ENCODE data around the gene PLSCR1. TPM values are rescaled to one million over a fixed set of nuclear protein-coding genes. Genes with fewer than 3 reads are reported as not detected.

PLSCR1 gene
- total RNA-seq, 1 experiment from 2014 or later: 60.1 TPM

GRCh38 chr3:146544929-146545528, 622 bp upstream of the PLSCR1 start:
- H3K4me1 ChIP-seq (replicated peaks; ENCODE audit: insufficient read depth): peaks cover 26% of the 10 kb centered on the region
- peak overlapping the region; percentile 95 for H3K27ac ChIP-seq
- no peak for DNase-seq
- TF ChIP-seq EZH2 (IDR thresholded peaks at IDR 0.05; ENCODE audit: low read depth): no peak
- no peaks in the 10 kb centered on the region for H3K9me2 ChIP-seq (ENCODE audit: insufficient read depth)
- H3K36me3 ChIP-seq (ENCODE audit: low read depth): no peaks in the 10 kb centered on the region
- BruUV-seq (replicated peaks): TSS peak; percentile 92
- peaks cover 37% of the 10 kb centered on the region for H3K79me2 ChIP-seq (ENCODE audit: low read depth)
- H3K9me3 ChIP-seq (ENCODE audit: insufficient read depth, low read depth): no peaks in the 10 kb centered on the region
- H3K27me3 ChIP-seq (ENCODE audit: insufficient read depth, low read depth): no peaks in the 10 kb centered on the region
- peak overlapping the region; percentile 98 for H3K4me3 ChIP-seq
- H2AFZ ChIP-seq: peak overlapping the region; percentile 65
- ChIA-PET POLR2A (ENCODE audit: unreplicated experiment) (interaction anchor here (0.7 to 1.0 kb wide), 3 partner anchors 41 to 1427 kb away, joined by 3 to 6 read pairs (median 4); no protein-coding TSS in a partner anchor), CTCF (no interaction called here)
- H3K4me2 ChIP-seq: peak overlapping the region; percentile 77
- H3F3A ChIP-seq (ENCODE audit: insufficient read depth, low read depth): 0 out of 2 replicates have a peak, but pooled peaks cover 6% of the 10 kb centered on the region
- H4K20me1 ChIP-seq (ENCODE audit: insufficient read depth): no peaks in the 10 kb centered on the region; the same call in 1 of the 2 replicates
- intact Hi-C loops (cut with micrococcal nuclease; ENCODE audit: unreplicated experiment): loop anchor here (1.0 kb wide), 2 partner anchors 42 to 76 kb away; partner anchors contain the start of gene PLSCR2

- Histone ChIP-seq H3K4me3 (peak overlapping the region; percentile 98), H2AFZ (peak overlapping the region; percentile 65; the same call in 1 of the 2 replicates), H3K9me3 (ENCODE audit: insufficient read depth, low read depth) (no peaks in the 10 kb centered on the region), H3K27me3 (ENCODE audit: insufficient read depth, low read depth) (no peaks in the 10 kb centered on the region), H3K27ac (peak overlapping the region; percentile 95), H3F3A (ENCODE audit: insufficient read depth, low read depth) (0 out of 2 replicates have a peak, but pooled peaks cover 6% of the 10 kb centered on the region), H3K4me1 (replicated peaks; ENCODE audit: insufficient read depth) (peaks cover 26% of the 10 kb centered on the region), H3K36me3 (ENCODE audit: low read depth) (0 out of 2 replicates have a peak, but pooled peaks cover 3% of the 10 kb centered on the region), H3K79me2 (ENCODE audit: low read depth) (peaks cover 40% of the 10 kb centered on the region), H3K9me2 (ENCODE audit: insufficient read depth) (no peaks in the 10 kb centered on the region), H3K4me2 (peak overlapping the region; percentile 77), H4K20me1 (ENCODE audit: insufficient read depth) (no peaks in the 10 kb centered on the region; the same call in 1 of the 2 replicates)
- no peak for TF ChIP-seq CTCF (conservative IDR thresholded peaks at IDR 0.05)
- TF ChIP-seq EZH2 (IDR thresholded peaks at IDR 0.05; ENCODE audit: low read depth): no peak
- POLR2A ChIA-PET (ENCODE audit: unreplicated experiment): interaction anchor here (0.6 to 0.8 kb wide), 2 partner anchors 11 to 75 kb away, joined by 3 to 5 read pairs; no protein-coding TSS in a partner anchor
- no TSS peak for BruUV-seq (replicated peaks)
- CTCF ChIA-PET: no interaction called here
- no peak for DNase-seq
- intact Hi-C loops (cut with micrococcal nuclease; ENCODE audit: unreplicated experiment): loop anchor here (1.0 to 2.0 kb wide), 3 partner anchors 23 to 74 kb away; partner anchors contain the start of gene PLSCR2
These were observed 876 bp downstream of the PLSCR1 start for GRCh38 chr3:146543461-146544001.

DNA sequence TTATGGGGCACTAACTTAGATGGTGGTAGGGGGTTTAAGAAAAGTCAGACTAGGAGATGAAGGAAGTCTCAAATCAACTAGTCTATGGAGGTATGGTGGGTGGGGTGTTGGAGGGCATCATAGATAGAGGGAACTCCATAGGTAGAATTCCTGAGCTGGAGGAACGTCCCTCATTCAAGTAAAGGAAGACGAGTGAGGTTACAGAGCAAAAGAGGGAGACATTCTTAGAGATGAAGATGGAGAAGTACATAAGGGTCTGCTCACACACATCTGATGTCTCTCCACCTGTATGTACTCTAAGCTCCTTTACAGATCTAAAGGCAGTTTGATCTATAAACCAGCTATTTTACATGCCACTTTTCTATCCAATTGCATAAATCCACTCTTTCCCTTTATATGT, 1.4 kb downstream of the PLSCR1 start:
- Histone ChIP-seq H3F3A (ENCODE audit: insufficient read depth, low read depth) (0 out of 2 replicates have a peak, but pooled peaks cover 6% of the 10 kb centered on the region), H3K27me3 (ENCODE audit: insufficient read depth, low read depth) (no peaks in the 10 kb centered on the region), H3K4me3 (peak overlapping the region; percentile 98), H3K36me3 (ENCODE audit: low read depth) (0 out of 2 replicates have a peak, but pooled peaks cover 5% of the 10 kb centered on the region), H3K27ac (peak overlapping the region; percentile 95; the same call in 1 of the 2 replicates), H3K79me2 (ENCODE audit: low read depth) (peaks cover 41% of the 10 kb centered on the region), H3K4me2 (peak overlapping the region; percentile 77), H3K9me2 (ENCODE audit: insufficient read depth) (no peaks in the 10 kb centered on the region), H4K20me1 (ENCODE audit: insufficient read depth) (no peaks in the 10 kb centered on the region; the same call in 1 of the 2 replicates), H3K4me1 (replicated peaks; ENCODE audit: insufficient read depth) (peaks cover 26% of the 10 kb centered on the region), H2AFZ (no peak overlapping the region), H3K9me3 (ENCODE audit: insufficient read depth, low read depth) (no peaks in the 10 kb centered on the region)
- TSS peak; percentile 69 for BruUV-seq (replicated peaks)
- intact Hi-C loops (cut with micrococcal nuclease; ENCODE audit: unreplicated experiment): loop anchor here (2.0 kb wide), 1 partner anchor 22 kb away; no protein-coding TSS in a partner anchor
- no peak for DNase-seq
- ChIA-PET POLR2A (ENCODE audit: unreplicated experiment) (interaction anchor here (0.6 kb wide), 1 partner anchor 11 kb away, joined by 3 read pairs; no protein-coding TSS in a partner anchor), CTCF (no interaction called here)
- TF ChIP-seq EZH2 (IDR thresholded peaks at IDR 0.05; ENCODE audit: low read depth) (no peak), CTCF (conservative IDR thresholded peaks at IDR 0.05) (no peak)

Data from PC-9 (cell line).